Left forelimb (tissue), 1 donor: ENCODE results near the gene TSPEAR.
"Not testable (repeated sequence)": the region's sequence is repeated elsewhere in the genome, so short reads cannot be mapped to it uniquely, and the experiment has no call there.

Experiments
- DNase-seq: peaks from one replicate; pipeline ENCODE4 v3.0.0-alpha.2; 2018; ENCODE audit warnings: low spot score

Gene TSPEAR

DNA sequence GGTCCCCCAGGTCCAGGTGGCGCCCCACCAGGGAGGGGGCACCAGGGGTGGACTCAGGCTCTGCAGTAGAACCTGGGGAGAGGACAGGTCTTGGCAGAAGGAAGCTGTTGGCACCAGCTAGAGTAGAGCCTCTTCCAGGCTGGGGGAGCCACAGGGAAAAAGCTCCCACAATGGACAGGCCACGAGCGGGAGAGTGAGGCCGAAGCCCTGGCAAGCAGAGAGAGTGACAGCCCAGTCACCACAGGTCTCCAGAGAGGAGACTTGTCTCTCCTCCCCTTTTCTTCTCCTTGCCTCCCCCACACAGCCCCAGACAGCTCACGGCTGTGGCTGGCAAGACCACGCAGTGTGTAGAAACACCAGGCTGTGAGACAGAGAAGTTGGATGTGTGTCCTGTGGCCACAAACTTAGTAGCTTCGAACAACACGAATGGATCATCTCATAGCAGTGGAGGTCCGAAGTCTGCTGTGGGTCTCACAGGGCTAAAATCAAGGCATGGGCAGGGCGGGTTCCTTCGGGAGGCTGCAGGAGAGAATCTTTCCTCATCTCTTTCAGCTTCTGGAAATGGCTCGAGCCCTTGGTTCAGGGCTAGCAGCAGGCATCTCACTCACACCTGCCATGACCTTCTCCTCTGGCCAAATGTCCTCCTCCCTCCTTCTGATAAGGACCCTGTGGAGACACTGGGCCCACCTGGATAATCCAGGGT is 60.2 kb downstream of the TSPEAR start:
- no peak for DNase-seq

DNA sequence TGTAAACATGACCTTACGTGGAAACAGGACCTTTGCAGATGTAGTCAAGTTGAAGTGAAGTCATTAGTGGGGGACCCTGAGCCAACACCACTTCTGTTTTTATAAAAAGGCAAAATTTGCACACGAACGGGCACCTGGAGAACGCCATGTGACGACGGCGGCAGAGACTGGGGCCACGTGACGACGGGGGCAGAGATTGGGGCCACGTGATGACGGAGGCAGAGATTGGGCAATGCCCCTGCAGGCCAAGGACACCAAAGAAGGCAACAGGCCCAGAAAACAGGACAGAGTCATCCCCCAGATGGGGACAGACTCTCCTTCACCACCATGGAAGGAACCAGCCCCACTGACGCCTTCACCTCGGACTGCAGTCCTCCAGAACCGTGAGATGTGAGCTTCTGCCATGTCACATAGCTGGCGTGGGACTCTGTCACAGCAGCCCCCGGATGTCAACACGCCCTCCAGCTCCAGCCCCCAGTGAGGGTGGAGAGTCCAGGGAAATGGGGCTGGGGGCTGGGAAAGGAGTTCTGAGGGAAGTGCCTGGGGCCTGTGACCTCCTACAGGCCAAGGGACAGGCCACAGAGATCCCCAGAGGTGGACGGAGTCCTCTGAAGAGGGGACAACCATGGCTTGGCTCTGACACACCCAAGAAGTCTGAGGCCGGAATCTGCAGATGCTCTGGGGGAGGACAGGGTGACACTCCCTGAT is 61.0 kb downstream of the TSPEAR start:
- DNase-seq: no peak

DNA sequence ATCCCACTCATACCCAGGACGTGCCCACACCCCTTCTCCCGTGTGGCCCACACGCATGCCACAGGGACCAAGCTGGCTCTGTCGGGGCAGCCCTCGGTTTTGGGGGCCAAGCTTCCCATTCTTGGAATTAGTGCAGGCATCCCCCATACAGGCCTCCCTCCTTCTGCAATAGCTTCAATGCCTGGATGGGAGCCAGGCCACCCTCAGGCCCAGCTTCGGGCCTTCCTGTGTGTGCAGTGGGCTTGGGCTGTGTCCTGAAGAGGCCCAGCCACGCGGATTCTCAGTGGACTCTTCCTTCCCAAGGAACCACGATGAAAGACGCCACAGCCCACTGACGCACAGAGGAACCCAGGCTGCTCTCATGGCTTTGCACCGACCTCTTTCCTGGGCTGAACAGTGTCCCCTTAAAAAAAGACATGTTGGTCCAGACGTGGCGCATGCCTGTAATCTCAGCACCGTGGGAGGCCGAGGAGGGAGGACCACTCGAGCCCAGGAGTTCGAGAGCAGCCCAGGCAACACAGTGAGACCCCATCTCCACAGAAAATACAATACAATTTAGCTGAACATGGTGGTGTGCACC is 61.8 kb downstream of the TSPEAR start:
- no peak for DNase-seq

DNA sequence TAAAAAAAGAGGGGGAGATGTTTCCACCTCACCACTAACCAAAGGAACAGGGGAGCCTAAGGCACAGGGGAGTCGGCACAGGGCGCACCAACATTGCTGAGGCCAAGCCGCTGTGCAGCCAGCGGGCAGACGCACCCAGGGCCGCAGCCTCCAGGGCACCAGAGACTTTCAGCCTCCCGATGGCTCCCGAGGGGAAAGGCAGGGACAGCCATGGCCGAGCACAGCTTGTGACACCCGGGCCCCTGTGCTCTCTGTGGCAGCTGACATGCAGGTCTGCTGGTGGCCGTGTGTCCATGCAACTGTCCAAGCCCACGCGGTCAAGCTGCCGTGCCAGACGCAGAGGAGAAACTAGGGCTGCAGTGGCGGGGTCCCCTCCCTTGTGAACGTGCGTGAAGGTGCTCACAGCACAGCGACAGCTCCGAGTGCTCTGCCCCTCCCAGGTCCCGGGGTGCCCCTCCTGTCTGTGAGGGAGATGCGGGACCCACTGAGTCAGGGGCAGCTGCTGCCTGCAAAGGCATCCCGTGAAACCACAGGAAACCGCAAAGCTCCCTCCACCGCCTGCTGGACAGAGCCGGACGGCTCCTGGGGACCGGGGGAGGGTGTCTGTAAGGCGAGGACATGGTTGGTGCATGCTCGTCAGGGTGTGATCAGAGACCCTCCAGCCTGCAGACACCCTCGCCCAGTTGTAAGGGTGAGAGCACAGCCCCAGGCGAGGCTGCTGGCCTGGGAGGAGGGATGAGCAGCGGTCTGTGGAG is 62.6 kb downstream of the TSPEAR start:
- no peak for DNase-seq

DNA sequence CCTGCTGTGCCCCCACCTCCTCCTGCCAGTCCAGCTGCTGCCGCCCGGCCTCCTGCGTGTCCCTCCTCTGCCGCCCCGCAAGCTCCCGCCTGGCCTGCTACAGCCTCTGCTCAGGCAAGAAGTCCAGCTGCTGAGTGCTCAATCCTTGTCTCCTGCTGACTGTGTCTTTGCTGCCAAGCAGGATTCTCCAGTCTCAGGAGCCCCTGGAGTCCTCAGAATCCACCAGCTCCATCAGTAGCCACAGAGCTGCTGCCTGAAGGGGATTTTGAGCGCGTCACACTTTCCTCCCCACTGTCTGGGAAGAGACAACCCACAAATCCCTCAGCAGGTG is 64.2 kb downstream of the TSPEAR start:
- no peak for DNase-seq

DNA sequence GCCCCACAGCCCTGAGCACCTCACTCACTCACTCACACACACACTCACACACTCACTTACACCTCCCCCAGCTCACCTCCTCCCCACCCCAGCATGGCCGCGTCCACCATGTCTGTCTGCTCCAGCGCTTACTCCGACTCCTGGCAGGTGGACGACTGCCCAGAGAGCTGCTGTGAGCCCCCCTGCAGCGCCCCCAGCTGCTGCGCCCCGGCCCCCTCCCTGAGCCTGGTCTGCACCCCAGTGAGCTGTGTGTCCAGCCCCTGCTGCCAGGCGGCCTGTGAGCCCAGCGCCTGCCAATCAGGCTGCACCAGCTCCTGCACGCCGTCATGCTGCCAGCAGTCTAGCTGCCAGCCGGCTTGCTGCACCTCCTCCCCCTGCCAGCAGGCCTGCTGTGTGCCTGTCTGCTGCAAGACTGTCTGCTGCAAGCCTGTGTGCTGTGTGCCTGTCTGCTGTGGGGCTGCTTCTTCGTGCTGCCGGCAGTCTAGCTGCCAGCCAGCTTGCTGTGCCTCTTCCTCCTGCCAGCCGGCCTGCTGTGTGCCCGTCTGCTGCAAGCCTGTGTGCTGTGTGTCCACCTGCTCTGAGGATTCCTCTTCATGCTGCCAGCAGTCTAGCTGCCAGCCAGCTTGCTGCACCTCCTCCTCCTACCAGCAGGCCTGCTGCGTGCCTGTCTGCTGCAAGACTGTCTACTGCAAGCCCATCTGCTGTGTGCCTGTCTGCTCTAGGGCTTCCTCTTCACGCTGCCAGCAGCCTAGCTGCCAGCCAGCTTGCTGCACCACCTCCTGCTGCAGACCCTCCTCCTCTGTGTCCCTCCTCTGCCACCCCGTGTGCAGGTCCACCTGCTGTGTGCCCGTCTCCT is 64.8 kb downstream of the TSPEAR start, which contains the start of gene KRTAP10-11:
Gene KRTAP10-11, plus strand, starts transcription at position 49 of the 856 bp plus-strand sequence. Its CDS starts 45 bp downstream, at position 94.
- DNase-seq: not testable (repeated sequence)

DNA sequence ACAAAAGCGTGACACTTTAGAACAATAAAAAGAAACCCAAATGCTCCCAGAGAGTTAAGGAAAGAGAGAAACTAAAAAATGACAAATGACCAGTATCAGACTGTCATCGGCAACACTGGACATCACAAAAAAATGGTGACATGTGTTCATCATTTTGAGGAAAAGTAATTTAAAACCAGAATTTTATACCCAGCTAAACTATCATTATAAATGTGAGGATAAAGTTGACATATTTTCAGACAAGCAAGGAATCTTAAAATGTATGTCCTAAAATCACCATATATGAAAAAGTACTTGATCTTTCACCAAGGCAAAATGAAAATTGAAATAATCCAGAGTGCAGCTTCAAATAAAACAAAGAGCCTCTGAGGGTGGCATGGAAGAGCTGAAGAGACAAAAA is 66.5 kb downstream of the TSPEAR start:
- no peak for DNase-seq

DNA sequence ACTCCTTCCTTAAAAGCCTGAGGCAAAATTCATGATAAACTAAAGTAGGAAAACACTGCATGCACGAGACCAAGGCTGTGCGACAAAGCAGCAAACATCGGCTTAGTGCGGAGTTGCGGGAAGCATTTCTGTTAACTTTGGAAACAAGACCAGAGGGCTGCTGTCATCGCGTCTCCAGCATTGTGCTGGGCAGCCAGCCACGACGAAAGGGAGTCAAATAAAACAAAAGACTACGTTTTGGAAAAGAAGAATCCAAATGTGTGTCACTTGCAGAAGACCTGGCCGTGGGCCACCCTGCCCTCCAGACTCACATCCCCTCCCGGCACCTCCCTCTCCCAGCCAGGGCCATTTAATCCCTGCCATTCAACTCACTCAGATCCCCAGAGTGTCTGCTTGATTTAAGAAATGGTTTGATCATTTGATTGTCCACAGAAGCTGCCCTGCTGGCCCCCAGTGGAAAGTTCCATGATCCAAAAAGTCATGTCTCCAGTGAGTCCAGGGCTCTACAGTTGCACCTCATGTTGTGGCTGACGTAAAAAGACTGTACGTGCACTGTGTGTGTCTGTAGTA is 67.5 kb downstream of the TSPEAR start:
- DNase-seq: no peak

DNA sequence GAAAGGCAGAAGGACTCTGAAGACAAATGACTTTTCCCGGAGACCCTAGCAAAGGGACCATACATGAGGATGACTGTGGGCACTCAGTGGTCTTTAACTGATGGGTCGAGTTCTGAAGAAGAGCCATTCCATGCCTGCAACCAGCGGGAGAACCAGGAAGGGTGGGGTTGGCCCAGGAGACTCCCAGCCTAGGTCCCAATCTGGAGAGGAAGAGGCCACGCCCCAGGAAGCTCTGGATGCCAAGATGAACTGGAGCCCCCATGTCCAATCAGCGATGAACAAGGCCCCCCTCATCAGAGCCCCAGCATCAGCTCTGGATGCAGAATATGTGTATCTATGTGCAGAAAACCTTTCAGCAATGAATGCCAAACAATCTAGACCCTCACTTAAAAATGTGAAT is 70.6 kb downstream of the TSPEAR start:
- no peak for DNase-seq

DNA sequence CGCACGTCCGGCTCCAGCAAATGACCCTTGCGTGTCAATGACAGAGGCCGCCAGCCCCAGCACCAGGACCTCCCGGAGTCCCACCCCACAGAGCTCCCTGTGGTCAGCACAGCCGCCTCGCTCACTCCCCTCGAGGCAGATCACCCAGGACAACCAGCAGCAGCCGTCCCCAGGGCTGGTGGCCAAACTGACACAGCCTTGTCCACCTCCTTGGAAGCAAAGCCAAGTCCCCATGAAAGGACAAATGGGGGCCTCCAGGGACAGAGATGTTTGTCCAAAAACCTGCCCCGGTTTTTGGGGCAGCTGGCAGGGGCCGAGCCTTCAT is 72.1 kb downstream of the TSPEAR start:
- DNase-seq: no peak

DNA sequence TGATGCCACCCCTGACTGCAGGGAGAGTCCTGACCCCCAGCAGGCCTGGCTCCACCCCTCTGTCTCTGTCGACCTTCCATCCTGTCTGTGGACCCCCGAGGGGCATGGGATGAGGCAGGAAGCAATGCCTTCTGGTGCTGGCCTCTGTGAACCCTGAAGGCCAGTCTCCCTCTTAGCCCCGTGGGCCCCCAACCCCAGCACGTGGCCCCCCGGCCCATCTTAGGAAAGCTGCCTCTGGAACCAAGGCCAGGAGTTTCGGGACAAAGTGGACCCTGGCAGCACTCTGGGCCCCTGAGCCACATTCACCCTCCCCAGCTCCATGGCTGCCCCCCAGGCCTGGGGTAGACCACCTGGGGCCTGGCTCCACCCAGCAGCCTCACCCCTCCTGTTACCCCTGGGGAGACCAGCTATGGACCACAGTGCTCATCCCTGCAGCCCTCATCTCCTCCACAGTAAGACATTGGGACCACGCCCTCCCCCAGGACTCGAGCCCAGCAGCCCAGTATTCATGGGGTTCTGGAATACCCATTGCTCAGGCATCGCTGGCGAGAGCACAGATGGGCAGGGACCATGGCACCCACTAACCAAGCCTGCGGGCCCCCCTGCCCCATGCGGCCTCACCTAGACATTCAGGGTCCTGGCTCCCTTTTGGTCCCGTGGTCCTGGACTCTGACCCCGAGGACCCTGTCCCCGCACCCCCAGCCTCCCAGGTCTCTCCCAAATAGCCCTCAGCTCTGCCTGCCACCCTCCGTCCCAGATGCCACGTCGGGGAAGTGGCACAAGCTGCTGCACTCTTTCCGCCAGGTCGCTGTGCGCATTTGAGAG is 72.7 kb downstream of the TSPEAR start:
- DNase-seq: not testable (repeated sequence)

DNA sequence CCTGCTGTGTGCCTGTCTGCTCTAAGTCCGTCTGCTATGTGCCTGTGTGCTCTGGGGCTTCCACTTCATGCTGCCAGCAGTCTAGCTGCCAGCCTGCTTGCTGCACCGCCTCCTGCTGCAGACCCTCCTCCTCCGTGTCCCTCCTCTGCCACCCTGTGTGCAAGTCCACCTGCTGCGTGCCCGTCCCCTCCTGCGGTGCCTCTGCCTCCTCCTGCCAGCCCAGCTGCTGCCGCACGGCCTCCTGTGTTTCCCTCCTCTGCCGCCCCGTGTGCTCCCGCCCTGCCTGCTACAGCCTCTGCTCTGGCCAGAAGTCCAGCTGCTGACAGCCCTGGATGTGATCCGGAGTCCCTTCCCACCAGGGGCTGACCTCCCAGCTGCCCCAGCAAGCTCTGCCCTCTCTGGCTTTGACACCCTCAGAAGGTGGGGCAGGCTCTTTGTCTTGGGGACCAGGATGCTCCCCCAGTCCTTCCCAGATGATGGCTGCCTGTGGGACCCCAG is 73.5 kb downstream of the TSPEAR start:
- not testable (repeated sequence) for DNase-seq

DNA sequence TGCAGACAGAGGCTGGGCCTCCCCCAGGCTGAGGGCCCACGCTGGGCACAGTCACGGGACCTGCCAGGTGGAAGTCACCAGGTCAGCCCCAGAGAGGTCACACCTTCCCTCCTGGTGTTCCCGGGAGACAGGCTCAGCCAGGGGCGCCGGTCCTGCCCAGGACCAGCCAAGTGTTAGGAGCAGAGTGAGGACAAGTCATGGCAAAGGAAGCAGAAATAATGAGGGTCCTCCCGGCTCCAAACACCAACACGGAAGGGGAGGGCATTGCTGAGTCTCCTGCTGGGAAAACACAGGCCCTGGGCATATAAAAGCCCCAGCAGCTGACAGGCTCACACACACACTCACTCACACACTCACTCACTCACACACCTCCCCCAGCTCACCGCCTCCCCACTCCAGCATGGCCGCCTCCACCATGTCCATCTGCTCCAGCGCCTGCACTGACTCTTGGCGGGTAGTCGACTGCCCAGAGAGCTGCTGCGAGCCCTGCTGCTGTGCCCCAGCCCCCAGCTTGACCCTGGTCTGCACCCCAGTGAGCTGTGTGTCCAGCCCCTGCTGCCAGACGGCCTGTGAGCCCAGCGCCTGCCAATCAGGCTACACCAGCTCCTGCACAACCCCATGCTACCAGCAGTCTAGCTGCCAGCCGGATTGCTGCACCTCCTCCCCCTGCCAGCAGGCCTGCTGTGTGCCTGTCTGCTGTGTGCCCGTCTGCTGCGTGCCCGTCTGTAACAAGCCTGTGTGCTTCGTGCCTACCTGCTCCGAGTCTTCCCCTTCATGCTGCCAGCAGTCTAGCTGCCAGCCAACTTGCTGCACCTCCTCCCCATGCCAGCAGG is 74.1 kb downstream of the TSPEAR start, which contains the start of gene KRTAP10-10:
Gene KRTAP10-10, plus strand, starts transcription at position 339 of the 833 bp plus-strand sequence. Its CDS starts 62 bp downstream, at position 401.
- no peak for DNase-seq

DNA sequence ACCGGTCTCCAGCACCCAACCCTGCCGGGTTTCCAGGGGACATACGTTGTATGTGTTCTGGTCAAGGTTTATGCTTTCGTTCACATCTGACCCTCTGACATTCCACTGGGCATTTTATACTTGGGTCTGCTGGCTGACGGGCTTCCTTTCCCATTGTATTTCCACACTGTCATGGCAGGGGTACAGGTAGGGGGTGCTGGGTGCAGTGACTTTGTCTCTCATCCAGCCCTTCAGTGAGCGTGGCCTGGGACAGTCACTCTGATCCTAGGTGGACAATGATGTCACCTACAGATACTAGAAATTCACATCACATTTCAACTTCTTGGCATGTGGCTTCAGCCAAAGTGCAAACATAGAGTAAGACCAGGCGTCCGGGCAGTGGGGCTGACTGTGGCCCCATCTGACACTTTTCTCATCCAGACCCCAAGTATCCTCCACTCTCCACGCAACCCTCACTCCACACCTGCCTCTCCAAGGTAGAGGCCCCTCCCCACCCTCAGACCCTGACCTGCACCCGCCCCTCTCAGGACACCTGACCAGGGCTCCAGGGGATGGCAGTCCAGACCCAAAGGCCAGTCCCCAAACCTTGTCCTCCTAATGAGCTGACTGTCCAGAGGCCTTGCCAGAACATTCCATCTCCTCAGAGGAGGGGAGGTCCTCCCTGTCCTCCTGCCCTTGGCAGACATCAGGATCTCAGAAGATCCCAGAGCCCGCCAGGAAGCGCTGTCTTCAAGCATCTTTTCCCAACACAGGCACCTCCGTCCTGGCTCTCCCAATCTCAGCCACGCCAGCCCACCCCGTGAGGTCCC is 75.0 kb downstream of the TSPEAR start:
- no peak for DNase-seq

DNA sequence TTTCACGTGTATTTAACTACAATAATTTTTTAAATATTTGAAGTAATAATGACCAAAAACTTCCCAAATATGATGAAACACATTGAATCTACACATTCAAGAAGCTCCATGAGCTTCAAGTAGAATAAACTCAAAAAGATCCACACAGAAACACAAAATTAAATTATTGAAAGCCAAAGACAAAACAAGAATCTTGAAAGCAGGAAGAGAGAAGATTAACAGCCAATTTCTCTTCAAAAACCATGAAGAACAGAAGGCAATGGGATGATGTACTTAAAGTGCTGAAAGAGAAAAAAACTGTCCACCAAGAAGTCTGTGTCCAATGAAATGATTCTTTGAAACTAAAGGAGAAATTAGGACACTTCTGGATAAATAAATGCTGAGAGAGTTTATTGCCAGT is 79.3 kb downstream of the TSPEAR start:
- no peak for DNase-seq

DNA sequence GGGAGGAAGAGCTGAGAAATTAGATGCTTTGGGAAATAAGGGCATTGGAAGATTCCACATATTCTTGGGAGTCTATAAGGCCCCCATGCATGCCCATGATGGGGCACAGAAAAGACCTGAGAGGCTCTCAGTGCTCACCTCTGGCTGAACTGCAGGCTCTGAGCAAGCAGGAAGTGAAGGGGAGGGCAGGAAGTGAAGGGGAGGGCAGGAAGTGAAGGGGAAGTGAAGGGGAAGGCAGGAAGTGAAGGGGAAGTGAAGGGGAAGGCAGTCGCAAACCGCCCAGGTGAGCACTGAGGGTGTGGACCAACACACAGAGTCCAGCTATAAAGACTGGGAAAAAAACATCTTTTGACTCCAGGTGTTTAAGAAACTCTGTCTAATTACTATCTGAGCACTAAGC is 80.9 kb downstream of the TSPEAR start:
- DNase-seq: no peak

DNA sequence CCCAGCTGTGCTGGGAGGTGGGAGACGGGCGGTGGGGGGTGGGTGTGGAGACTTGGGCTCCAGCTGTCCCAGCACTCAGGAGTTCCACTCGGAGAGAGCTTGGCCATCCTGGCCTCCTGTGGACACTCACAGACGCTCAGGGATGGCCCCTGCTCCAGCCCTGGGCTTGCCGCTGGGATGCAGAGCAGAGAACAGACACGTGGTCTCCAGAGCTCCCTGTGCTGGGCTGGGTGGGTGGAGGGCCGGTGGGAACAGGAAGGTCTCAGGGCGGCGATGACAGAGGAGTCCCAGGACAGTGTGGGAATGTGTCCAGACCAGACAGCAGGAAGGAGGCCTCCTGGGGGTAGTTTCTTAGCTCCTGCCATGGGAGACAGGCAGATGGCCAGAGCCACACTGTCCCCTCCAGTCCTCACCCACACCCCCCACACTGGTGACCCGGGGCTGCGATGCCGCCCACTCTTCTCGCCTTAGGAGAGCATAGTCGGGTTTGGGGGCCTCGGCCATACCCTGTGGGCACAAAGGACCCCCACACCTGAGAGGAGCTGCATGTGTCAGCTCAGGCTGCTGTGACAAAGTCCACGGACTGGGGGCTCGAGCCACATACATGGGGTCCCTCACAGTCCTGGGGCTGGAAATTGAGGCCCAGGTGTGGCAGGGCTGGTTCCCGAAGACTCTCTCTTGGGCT is 82.5 kb downstream of the TSPEAR start:
- no peak for DNase-seq

DNA sequence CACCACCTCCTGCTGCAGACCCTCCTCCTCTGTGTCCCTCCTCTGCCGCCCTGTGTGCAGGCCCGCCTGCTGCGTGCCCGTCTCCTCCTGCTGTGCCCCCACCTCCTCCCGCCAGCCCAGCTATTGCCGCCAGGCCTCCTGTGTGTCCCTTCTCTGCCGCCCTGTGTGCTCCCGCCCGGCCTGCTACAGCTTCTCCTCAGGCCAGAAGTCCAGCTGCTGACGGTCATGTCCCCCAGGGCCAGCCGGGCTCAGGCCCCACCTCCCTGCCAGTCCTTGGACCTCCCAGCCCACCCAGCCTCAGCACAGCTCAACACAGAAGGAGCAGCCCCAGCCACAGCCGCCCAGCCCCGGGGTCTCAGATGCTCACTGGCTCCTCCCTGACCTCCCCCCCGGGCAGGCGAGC is 83.5 kb downstream of the TSPEAR start:
- DNase-seq: not testable (repeated sequence)
